PFSK-1 (cell line): ENCODE measurements around the gene JAM2.

Source experiments
- FOXP2 ChIP-seq: optimal IDR thresholded peaks from 2 replicates; pipeline ENCODE3; 2011; ENCODE audit warnings: borderline replicate concordance, control low read depth, inconsistent platforms; ENCODE audit not compliant: insufficient read depth; ENCODE audit errors: extremely low read length, extremely low read depth
- POLR2AphosphoS5 ChIP-seq: IDR thresholded peaks from 2 replicates; pipeline ENCODE4 v1.6.1; 2012; ENCODE audit warnings: low read depth, mild to moderate bottlenecking, control low read depth, low read length, moderate library complexity
- SIN3A ChIP-seq: IDR thresholded peaks from 2 replicates; pipeline ENCODE4 v1.6.1; 2012; ENCODE audit warnings: mild to moderate bottlenecking, low read length, moderate library complexity, borderline replicate concordance; ENCODE audit not compliant: insufficient read depth
- TAF1 ChIP-seq: IDR thresholded peaks from 2 replicates; pipeline ENCODE4 v1.6.1; 2012; ENCODE audit warnings: low read length, control low read depth, borderline replicate concordance; ENCODE audit not compliant: insufficient read depth
- TF ChIP-seq, protein P1 (sequence below), 2 experiments: IDR thresholded peaks; 2 replicates each; pipeline versions ENCODE4 v1.6.1 to v1.8.0; 2011 to 2012; ENCODE audit warnings: low read depth in 2 of 2, low read length in 2 of 2, control low read depth in 1 of 2, inconsistent platforms in 1 of 2, mild to moderate bottlenecking in 1 of 2, moderate library complexity in 1 of 2; ENCODE audit not compliant: insufficient read depth in 1 of 2

DNA sequence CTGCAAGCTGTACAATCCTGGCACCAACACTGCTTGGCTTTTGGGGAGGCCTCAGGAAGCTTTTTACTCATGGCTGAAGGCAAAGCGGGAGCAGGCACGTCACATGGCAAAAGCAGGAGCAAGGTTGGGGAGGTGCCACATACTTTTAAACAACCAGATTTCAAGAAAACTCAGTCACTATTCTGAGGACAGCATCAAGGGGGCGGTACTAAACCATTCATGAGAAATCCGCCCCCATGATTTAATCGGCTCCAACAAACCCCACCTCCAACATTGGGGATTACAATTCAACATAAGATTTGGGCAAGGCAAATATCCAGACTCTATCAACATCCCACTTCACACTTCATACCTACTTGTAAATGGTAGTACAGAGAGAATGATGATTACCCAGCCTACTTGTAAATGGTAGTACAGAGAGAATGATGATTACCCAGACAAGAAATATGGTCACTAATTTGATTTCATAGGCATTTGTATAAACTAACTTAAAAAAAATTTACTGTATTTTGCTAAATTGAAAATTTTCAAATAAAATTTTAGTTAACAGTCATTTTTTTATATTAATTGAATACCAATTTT is 70.7 kb downstream of the JAM2 start:
- TF ChIP-seq POLR2AphosphoS5 (no peak), SIN3A (no peak), TAF1 (no peak), FOXP2 (no peak)
- TF ChIP-seq, protein P1, sequence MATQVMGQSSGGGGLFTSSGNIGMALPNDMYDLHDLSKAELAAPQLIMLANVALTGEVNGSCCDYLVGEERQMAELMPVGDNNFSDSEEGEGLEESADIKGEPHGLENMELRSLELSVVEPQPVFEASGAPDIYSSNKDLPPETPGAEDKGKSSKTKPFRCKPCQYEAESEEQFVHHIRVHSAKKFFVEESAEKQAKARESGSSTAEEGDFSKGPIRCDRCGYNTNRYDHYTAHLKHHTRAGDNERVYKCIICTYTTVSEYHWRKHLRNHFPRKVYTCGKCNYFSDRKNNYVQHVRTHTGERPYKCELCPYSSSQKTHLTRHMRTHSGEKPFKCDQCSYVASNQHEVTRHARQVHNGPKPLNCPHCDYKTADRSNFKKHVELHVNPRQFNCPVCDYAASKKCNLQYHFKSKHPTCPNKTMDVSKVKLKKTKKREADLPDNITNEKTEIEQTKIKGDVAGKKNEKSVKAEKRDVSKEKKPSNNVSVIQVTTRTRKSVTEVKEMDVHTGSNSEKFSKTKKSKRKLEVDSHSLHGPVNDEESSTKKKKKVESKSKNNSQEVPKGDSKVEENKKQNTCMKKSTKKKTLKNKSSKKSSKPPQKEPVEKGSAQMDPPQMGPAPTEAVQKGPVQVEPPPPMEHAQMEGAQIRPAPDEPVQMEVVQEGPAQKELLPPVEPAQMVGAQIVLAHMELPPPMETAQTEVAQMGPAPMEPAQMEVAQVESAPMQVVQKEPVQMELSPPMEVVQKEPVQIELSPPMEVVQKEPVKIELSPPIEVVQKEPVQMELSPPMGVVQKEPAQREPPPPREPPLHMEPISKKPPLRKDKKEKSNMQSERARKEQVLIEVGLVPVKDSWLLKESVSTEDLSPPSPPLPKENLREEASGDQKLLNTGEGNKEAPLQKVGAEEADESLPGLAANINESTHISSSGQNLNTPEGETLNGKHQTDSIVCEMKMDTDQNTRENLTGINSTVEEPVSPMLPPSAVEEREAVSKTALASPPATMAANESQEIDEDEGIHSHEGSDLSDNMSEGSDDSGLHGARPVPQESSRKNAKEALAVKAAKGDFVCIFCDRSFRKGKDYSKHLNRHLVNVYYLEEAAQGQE (IDR thresholded peaks at IDR 0.05; ENCODE audit: insufficient read depth in 1 of 2, low read depth in 2 of 2, low read length in 2 of 2) = no peak
